MG63 (cell line): ENCODE measurements around the gene NHERF2. TPM values are rescaled to one million over a fixed set of nuclear protein-coding genes. Genes with fewer than 3 reads are reported as not detected.
A peak's percentile ranks its signal among the peaks of the same experiment; 100 is the strongest.
"Not testable (repeated sequence)": the region's sequence is repeated elsewhere in the genome, so short reads cannot be mapped to it uniquely, and the experiment has no call there.

Experiments
- DNase-seq: peaks from one replicate; pipeline ENCODE4 v3.0.0-alpha.2; 2020
- H3K27me3 ChIP-seq: fragments of 250-450 bp; sonication (Bioruptor Pico); 2 replicates; pipeline ENCODE4 v1.5.1; 2020; ENCODE audit warnings: mild to moderate bottlenecking, moderate library complexity
- H3K36me3 ChIP-seq: fragments of 250-450 bp; sonication (Bioruptor Pico); 2 replicates; pipeline ENCODE4 v1.5.1; 2020; ENCODE audit warnings: mild to moderate bottlenecking, moderate library complexity
- H3K4me3 ChIP-seq: fragments of 250-450 bp; sonication (Bioruptor Pico); 2 replicates; pipeline ENCODE4 v1.5.1; 2020; ENCODE audit warnings: mild to moderate bottlenecking, moderate library complexity
- H3K9me3 ChIP-seq: fragments of 250-450 bp; sonication (Bioruptor Pico); 2 replicates; pipeline ENCODE4 v1.5.1; 2020; ENCODE audit warnings: mild to moderate bottlenecking, moderate library complexity
- total RNA-seq: library from RNA; depleted of rRNA; stranded (reverse); fragments of >200 nt; shearing (Covaris generic); gene quantifications from 2 replicates; pipeline ENCODE4 v1.2.3, GENCODE V29; 2014; ENCODE audit warnings: low replicate concordance

NHERF2 gene
- total RNA-seq, 1 experiment from 2014 or later, result 15.9 TPM

DNA sequence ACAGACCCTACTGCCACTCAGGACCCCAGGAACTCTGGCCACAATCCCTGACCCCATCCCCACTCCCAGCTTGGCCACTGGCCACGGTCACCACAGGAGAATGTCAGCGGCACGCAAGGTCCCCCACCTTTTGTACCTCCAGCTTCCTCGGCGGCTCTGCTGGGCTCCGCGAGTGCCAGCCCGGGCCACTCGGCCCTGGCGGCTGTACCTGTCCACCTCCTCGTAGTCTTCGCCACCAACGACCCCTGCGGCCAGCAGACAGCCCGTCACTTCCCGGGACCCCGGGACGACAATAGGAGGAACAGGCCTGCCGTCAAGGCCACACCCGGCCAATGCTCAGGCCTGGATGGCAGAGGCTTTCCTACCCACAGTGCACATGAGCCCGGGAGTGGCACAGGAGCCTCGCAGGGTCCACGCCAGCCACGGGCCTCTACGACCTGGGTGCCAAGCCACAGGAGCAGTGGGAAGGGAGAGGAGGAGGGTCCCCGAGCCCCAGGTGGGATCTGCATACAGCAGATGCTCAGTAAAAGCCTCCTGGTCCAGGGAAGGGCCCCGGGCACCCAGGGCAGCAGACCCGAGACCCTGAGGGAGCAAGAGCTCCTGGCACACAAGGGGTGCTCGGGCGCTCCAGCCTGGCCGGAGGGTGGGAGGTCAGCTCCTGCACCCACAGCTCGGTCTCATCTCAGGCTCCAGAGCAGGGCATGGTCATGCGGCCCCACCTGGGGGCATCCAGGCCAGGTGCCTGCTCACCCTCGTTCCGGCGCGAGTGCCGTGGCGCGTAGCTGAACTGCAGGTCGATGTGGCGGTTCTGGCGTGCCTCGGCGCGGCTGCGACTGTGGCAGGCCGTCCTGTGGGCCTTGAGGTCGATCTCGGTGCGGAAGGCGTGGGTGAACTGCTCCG, 25.0 kb upstream of the NHERF2 start:
- no peak for DNase-seq
- no peak overlapping the region for H3K4me3 ChIP-seq
- no peaks in the 10 kb centered on the region for H3K9me3 ChIP-seq
- H3K36me3 ChIP-seq, result peaks cover 95% of the 10 kb centered on the region
- H3K27me3 ChIP-seq, result no peaks in the 10 kb centered on the region

- Histone ChIP-seq H3K36me3 (peaks cover 96% of the 10 kb centered on the region), H3K27me3 (no peaks in the 10 kb centered on the region), H3K4me3 (no peak overlapping the region), H3K9me3 (no peaks in the 10 kb centered on the region)
- DNase-seq, result no peak
These were observed 24.1 kb upstream of the NHERF2 start for GRCh38 chr16:2002406-2003230.

GRCh38 chr16:2003231-2003826, 23.4 kb upstream of the NHERF2 start:
- peaks cover 98% of the 10 kb centered on the region for H3K36me3 ChIP-seq
- no peaks in the 10 kb centered on the region for H3K27me3 ChIP-seq

GRCh38 chr16:2003827-2004641, 22.7 kb upstream of the NHERF2 start:
- DNase-seq, result peak; percentile 86
- Histone ChIP-seq H3K4me3 (no peak overlapping the region), H3K9me3 (no peaks in the 10 kb centered on the region), H3K36me3 (peaks cover 98% of the 10 kb centered on the region), H3K27me3 (no peaks in the 10 kb centered on the region)

More at GRCh38 chr16:2003231-2003826, 23.4 kb upstream of the NHERF2 start:
- Histone ChIP-seq H3K9me3 (no peaks in the 10 kb centered on the region), H3K4me3 (no peak overlapping the region)
- no peak for DNase-seq

- Histone ChIP-seq H3K36me3 (peaks cover 92% of the 10 kb centered on the region), H3K27me3 (no peaks in the 10 kb centered on the region), H3K4me3 (no peak overlapping the region), H3K9me3 (no peaks in the 10 kb centered on the region)
- no peak for DNase-seq
These were observed 21.7 kb upstream of the NHERF2 start for GRCh38 chr16:2004795-2005517.

- peaks cover 86% of the 10 kb centered on the region for H3K36me3 ChIP-seq
- no peaks in the 10 kb centered on the region for H3K9me3 ChIP-seq
- H3K4me3 ChIP-seq, result no peak overlapping the region
- H3K27me3 ChIP-seq, result no peaks in the 10 kb centered on the region
- no peak for DNase-seq
These were observed 21.1 kb upstream of the NHERF2 start for GRCh38 chr16:2005646-2006045.

DNA sequence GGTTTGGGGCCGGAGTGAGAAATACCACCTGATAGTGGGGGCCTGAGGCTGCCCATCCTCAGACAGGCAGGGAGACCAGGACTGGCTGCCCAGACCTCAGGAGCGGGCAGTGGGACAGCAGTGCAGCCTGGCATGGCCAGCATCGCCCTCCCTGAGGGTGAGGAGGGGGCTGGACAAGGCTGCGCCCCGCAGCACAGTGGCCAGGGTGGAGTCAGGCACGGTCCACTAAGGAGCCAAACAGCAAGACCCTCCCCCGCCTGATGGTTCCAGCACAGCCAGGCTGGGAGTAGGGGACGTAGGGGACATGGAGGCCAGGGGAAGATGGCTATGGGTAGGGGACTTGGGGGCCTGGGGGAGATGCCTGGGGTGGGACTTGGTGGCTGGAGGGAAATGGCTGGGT, 20.4 kb upstream of the NHERF2 start:
- Histone ChIP-seq H3K9me3 (no peaks in the 10 kb centered on the region), H3K4me3 (no peak overlapping the region), H3K36me3 (peaks cover 80% of the 10 kb centered on the region), H3K27me3 (no peaks in the 10 kb centered on the region)
- DNase-seq, result no peak

- DNase-seq, result no peak
- Histone ChIP-seq H3K9me3 (no peaks in the 10 kb centered on the region), H3K27me3 (no peaks in the 10 kb centered on the region), H3K36me3 (peaks cover 70% of the 10 kb centered on the region), H3K4me3 (peak overlapping the region; percentile 82)
These were observed 19.4 kb upstream of the NHERF2 start for GRCh38 chr16:2007081-2007836.

DNA sequence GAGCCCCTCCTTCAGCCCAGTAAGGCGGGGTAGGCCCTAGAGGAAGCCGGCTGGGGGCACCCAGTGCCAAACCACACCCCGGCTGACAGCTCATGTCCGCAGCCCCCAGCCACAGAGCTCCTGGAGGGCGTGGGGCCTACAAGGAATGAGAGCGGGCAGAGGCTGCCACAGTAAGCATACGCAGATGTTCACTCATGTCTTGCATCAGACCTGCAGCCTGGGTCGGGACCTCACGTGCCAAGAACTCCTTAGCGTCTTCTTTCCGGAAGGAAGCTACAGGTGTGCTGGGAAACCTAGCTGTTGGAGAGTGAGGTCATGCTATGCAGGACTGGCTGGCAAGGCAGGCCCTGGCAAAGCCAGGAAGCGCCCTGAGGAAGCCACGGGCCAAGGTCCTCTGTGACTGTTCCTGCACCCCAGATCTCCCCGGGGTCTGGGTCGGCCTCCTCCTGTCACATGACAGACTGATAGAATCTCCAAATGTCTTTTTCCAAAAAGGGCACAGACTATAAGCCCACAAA, 18.6 kb upstream of the NHERF2 start:
- DNase-seq, result peak; percentile 94
- H3K27me3 ChIP-seq, result no peaks in the 10 kb centered on the region
- peaks cover 62% of the 10 kb centered on the region for H3K36me3 ChIP-seq
- no peaks in the 10 kb centered on the region for H3K9me3 ChIP-seq
- peak overlapping the region; percentile 82 for H3K4me3 ChIP-seq

DNA sequence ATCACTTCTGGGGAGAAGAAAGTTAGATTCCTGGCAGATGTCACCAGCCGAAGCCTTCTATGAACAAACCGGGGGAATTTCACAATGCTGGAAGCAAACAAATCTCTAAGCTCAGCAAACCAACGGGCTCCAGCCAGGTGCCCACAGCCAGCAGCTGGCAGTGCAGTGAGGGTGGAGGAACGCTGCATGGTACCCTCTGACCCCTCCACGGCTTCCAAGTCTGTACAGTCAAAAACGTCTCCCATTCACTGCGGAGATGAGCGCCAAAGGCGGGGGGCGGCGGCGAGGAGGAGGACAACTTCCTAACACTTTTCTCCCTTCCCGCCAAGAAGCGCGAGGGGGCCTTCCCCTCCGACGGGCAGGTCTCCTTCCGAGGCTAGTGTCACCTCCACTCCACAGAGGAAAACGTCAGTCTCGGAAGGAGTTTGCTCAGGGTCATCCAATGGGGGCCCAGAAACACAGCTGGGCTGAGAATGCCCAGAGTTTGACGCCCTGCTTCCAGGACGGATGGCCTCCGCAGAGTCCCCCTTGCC, 18.0 kb upstream of the NHERF2 start:
- H3K27me3 ChIP-seq, result no peaks in the 10 kb centered on the region
- peaks cover 56% of the 10 kb centered on the region for H3K36me3 ChIP-seq
- DNase-seq, result peak; percentile 60
- H3K9me3 ChIP-seq, result no peaks in the 10 kb centered on the region
- H3K4me3 ChIP-seq, result peak overlapping the region; percentile 82

DNA sequence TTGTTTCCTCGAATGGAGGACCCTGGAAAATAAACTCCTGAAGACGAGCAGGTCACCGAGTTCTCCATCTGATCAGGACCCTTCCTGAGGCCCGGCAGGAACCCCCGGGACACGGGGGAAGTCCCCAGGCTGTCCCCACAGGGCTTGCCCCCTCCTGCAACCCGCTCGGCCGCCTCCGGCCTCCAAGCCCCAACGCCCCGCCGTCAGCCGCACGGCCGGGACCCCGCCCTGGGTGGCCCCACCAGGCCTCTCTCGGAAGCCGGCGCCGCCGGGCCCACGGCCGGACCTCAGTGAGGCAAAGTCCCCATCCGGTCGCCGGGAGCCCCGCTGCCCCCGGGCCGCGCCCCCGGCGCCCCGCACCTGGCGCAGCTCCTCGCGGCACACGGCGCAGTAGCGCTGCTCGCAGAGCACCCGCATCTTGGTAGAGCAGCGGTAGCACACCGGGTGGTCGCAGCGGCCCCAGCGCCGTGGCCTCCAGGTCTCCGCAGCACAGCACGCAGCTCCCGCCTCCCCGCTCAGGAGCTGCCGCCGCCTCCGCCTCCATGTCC, 17.5 kb upstream of the NHERF2 start:
- Histone ChIP-seq H3K4me3 (peak overlapping the region; percentile 82), H3K27me3 (no peaks in the 10 kb centered on the region), H3K36me3 (peaks cover 50% of the 10 kb centered on the region), H3K9me3 (no peaks in the 10 kb centered on the region)
- DNase-seq, result no peak

GRCh38 chr16:2009791-2010510, 16.8 kb upstream of the NHERF2 start, which contains the start of gene ZNF598:
TSS of gene ZNF598 (minus strand) at chr16:2009821.
- no peaks in the 10 kb centered on the region for H3K9me3 ChIP-seq
- peak within 1 kb of the TSS; percentile 82 for H3K4me3 ChIP-seq
- peaks cover 43% of the 10 kb centered on the region for H3K36me3 ChIP-seq
- DNase-seq, result peak; percentile 88
- no peaks in the 10 kb centered on the region for H3K27me3 ChIP-seq

- H3K36me3 ChIP-seq, result peaks cover 27% of the 10 kb centered on the region
- not testable (repeated sequence) for H3K27me3 ChIP-seq, H3K4me3 ChIP-seq, H3K9me3 ChIP-seq, DNase-seq
These were observed 15.0 kb upstream of the NHERF2 start for GRCh38 chr16:2011726-2012125.

DNA sequence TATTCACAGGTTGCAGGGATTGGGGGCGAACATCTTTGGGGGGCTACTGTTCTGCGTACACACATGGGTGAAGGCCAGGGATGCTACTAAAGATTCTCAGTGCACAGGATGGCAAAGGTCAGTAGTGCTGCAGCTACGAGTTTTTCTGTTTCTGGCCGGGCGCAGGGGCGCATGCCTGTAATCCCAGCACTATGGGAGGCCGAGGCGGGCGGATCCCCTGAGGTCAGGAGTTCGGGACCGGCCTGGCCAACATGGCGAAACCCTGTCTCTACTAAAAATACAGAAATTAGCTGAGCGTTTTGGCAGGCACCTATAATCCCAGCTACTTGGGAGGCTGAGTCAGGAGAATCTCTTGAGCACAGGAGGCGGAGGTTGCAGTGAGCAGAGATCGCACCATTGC, 13.2 kb upstream of the NHERF2 start:
- no peaks in the 10 kb centered on the region for H3K9me3 ChIP-seq
- peaks cover 9% of the 10 kb centered on the region for H3K36me3 ChIP-seq
- no peaks in the 10 kb centered on the region for H3K27me3 ChIP-seq
- DNase-seq, result peak; percentile 37
- H3K4me3 ChIP-seq, result no peak overlapping the region
